Upper lobe of left lung (tissue), 4 donors: ENCODE measurements around the gene KCNQ2.

Experiments used
- CTCF ChIP-seq, 6 experiments: fragments of 450-650 bp in 4 of 6; fragments of 200-600 bp in 2 of 6; sonication (generic) in 2 of 6; IDR thresholded peaks; one replicate each; pipeline ENCODE4 v1.5.1; 2016 to 2019; ENCODE audit warnings: antibody characterized with exemption in 6 of 6
- POLR2A ChIP-seq, 4 donors: fragments of 450-650 bp; IDR thresholded peaks; one replicate each; pipeline ENCODE4 v1.5.1; 2016 to 2017; ENCODE audit warnings: antibody characterized with exemption in 4 of 4, mild to moderate bottlenecking in 2 of 4
- POLR2AphosphoS5 ChIP-seq, 2 donors: sonication (generic); formaldehyde crosslinking; IDR thresholded peaks; one replicate each; pipeline ENCODE4 v1.5.1; 2017; ENCODE audit warnings: antibody characterized with exemption in 2 of 2

- TF ChIP-seq CTCF (IDR thresholded peaks at IDR 0.05) (no peak), POLR2A (IDR thresholded peaks at IDR 0.05) (no peak), POLR2AphosphoS5 (IDR thresholded peaks at IDR 0.05) (no peak)
These were observed 117.7 kb downstream of the KCNQ2 start for GRCh38 chr20:63354636-63355350.
